H9 (cell line): ENCODE measurements around the gene CD244. TPM values are rescaled to one million over a fixed set of nuclear protein-coding genes. Genes with fewer than 3 reads are reported as not detected.

Experiments used
- DNase-seq: peaks from one replicate; pipeline ENCODE4 v3.0.0-alpha.2; 2017
- H2AFZ ChIP-seq: one replicate; pipeline ENCODE4 v1.6.1; 2013; ENCODE audit warnings: mild to moderate bottlenecking, low read length, control low read depth, moderate library complexity
- H2AK5ac ChIP-seq: 2 replicates; pipeline ENCODE4 v1.6.1; 2013; ENCODE audit warnings: low read length, control low read depth, mixed read lengths; ENCODE audit not compliant: insufficient read length
- H2BK120ac ChIP-seq: one replicate; pipeline ENCODE4 v1.6.1; 2013; ENCODE audit warnings: low read depth, mild to moderate bottlenecking, low read length, control low read depth, inconsistent platforms; ENCODE audit not compliant: poor library complexity, severe bottlenecking
- H2BK12ac ChIP-seq: 2 replicates; pipeline ENCODE4 v1.6.1; 2013; ENCODE audit warnings: low read length, control low read depth, mixed read lengths, low read depth; ENCODE audit not compliant: insufficient read length
- H2BK15ac ChIP-seq: 2 replicates; pipeline ENCODE4 v1.6.1; 2013; ENCODE audit warnings: low read depth, low read length, control low read depth
- H2BK20ac ChIP-seq: one replicate; pipeline ENCODE4 v1.6.1; 2013; ENCODE audit warnings: low read depth, mild to moderate bottlenecking, low read length, control low read depth, inconsistent platforms; ENCODE audit not compliant: poor library complexity, severe bottlenecking
- H2BK5ac ChIP-seq: 2 replicates; pipeline ENCODE4 v1.6.1; 2013; ENCODE audit warnings: low read length, control low read depth, mixed read lengths; ENCODE audit not compliant: insufficient read length
- H3K14ac ChIP-seq: 2 replicates; pipeline ENCODE4 v1.6.1; 2013; ENCODE audit warnings: low read length, control low read depth; ENCODE audit not compliant: insufficient read depth
- H3K18ac ChIP-seq: 2 replicates; pipeline ENCODE4 v1.6.1; 2013; ENCODE audit warnings: low read depth, mild to moderate bottlenecking, mixed read lengths, low read length, control low read depth; ENCODE audit not compliant: insufficient read length
- H3K23ac ChIP-seq: 2 replicates; pipeline ENCODE4 v1.6.1; 2013; ENCODE audit warnings: low read length, control low read depth, mixed read lengths, low read depth; ENCODE audit not compliant: insufficient read length
- H3K23me2 ChIP-seq: 2 replicates; pipeline ENCODE4 v1.6.1; 2013; ENCODE audit warnings: low read depth, mild to moderate bottlenecking, mixed read lengths, low read length, control low read depth; ENCODE audit not compliant: insufficient read length, poor library complexity, severe bottlenecking
- H3K27ac ChIP-seq: 2 replicates; pipeline ENCODE4 v1.5.1; 2013; ENCODE audit warnings: low read length, control low read depth, mixed read lengths, low read depth; ENCODE audit not compliant: insufficient read length
- H3K27me3 ChIP-seq: 2 replicates; pipeline ENCODE4 v1.6.1; 2013; ENCODE audit warnings: low read length, control low read depth, inconsistent platforms; ENCODE audit not compliant: insufficient read depth
- H3K4ac ChIP-seq: 2 replicates; pipeline ENCODE4 v1.6.1; 2013; ENCODE audit warnings: low read depth, mild to moderate bottlenecking, control low read depth, inconsistent platforms, low read length, moderate library complexity
- H3K4me1 ChIP-seq: 2 replicates; pipeline ENCODE4 v1.6.1; 2013; ENCODE audit warnings: low read length, control low read depth, inconsistent platforms; ENCODE audit not compliant: insufficient read depth
- H3K4me2 ChIP-seq: 2 replicates; pipeline ENCODE4 v1.6.1; 2013; ENCODE audit warnings: low read length, control low read depth, mixed read lengths; ENCODE audit not compliant: insufficient read length, insufficient read depth
- H3K56ac ChIP-seq: 2 replicates; pipeline ENCODE4 v1.6.1; 2013; ENCODE audit warnings: low read depth, mild to moderate bottlenecking, mixed read lengths, low read length, control low read depth; ENCODE audit not compliant: insufficient read length
- H3K79me1 ChIP-seq: 2 replicates; pipeline ENCODE4 v1.6.1; 2013; ENCODE audit warnings: low read depth, mild to moderate bottlenecking, moderate library complexity, low read length, control low read depth, inconsistent platforms; ENCODE audit not compliant: insufficient read depth, poor library complexity, severe bottlenecking
- H3K79me2 ChIP-seq: 2 replicates; pipeline ENCODE4 v1.6.1; 2013; ENCODE audit warnings: low read length, control low read depth, inconsistent platforms; ENCODE audit not compliant: insufficient read depth
- H3K9ac ChIP-seq: 2 replicates; pipeline ENCODE4 v1.6.1; 2013; ENCODE audit warnings: low read length, control low read depth, mixed read lengths; ENCODE audit not compliant: insufficient read length; ENCODE audit errors: extremely low read depth
- H3K9me3 ChIP-seq: one replicate; pipeline ENCODE4 v1.6.1; 2013; ENCODE audit warnings: low read depth, low read length, inconsistent platforms; ENCODE audit not compliant: control insufficient read depth
- H3T11ph ChIP-seq: one replicate; pipeline ENCODE4 v1.6.1; 2013; ENCODE audit warnings: mild to moderate bottlenecking, low read length, control low read depth, inconsistent platforms
- H4K20me1 ChIP-seq: one replicate; pipeline ENCODE4 v1.6.1; 2013; ENCODE audit not compliant: control insufficient read depth, insufficient read length, insufficient read depth
- H4K5ac ChIP-seq: 2 replicates; pipeline ENCODE4 v1.6.1; 2013; ENCODE audit warnings: low read depth, mild to moderate bottlenecking, mixed read lengths, low read length, control low read depth; ENCODE audit not compliant: insufficient read length
- H4K8ac ChIP-seq: replicated peaks from 2 replicates; pipeline ENCODE4 v1.6.1; 2013; ENCODE audit warnings: low read length, control low read depth, mixed read lengths, low read depth; ENCODE audit not compliant: insufficient read length
- H4K91ac ChIP-seq: 2 replicates; pipeline ENCODE4 v1.6.1; 2013; ENCODE audit warnings: low read depth, mild to moderate bottlenecking, moderate library complexity, mixed read lengths, low read length, control low read depth; ENCODE audit not compliant: insufficient read length
- H3K27ac Mint-ChIP-seq, 3 experiments: 2 replicates in 2 of 3; 3 replicates in 1 of 3; pipeline ENCODE4 v1.8.0; 2020 to 2021; ENCODE audit warnings: mixed read lengths in 3 of 3, mild to moderate bottlenecking in 1 of 3, moderate library complexity in 1 of 3
- H3K27me3 Mint-ChIP-seq: 2 replicates; pipeline ENCODE4 v1.8.0; 2021; ENCODE audit warnings: low read depth, mild to moderate bottlenecking, moderate library complexity, mixed read lengths
- H3K36me3 Mint-ChIP-seq, 3 experiments: 2 replicates in 2 of 3; 3 replicates in 1 of 3; pipeline ENCODE4 v1.8.0; 2020 to 2021; ENCODE audit warnings: low read depth in 3 of 3, mixed read lengths in 3 of 3; ENCODE audit not compliant: insufficient read depth in 1 of 3
- H3K4me1 Mint-ChIP-seq, 2 experiments: 2 replicates each; pipeline ENCODE4 v1.8.0; 2020; ENCODE audit warnings: mixed read lengths in 2 of 2
- H3K4me3 Mint-ChIP-seq, 2 experiments: 2 replicates in 1 of 2; 3 replicates in 1 of 2; pipeline ENCODE4 v1.8.0; 2020 to 2021; ENCODE audit warnings: mild to moderate bottlenecking in 2 of 2, mixed read lengths in 2 of 2, moderate library complexity in 1 of 2
- H3K9me3 Mint-ChIP-seq, 2 experiments: 2 replicates in 1 of 2; 3 replicates in 1 of 2; pipeline ENCODE4 v1.8.0; 2020; ENCODE audit warnings: mild to moderate bottlenecking in 2 of 2, mixed read lengths in 2 of 2, moderate library complexity in 1 of 2
- CTCF ChIP-seq: fragments of 200-600 bp; sonication (generic); conservative IDR thresholded peaks from 3 replicates; pipeline ENCODE4 v1.8.0; 2021; ENCODE audit warnings: antibody characterized with exemption, mild to moderate bottlenecking
- WGBS: extraction: QIAGEN DNeasy Blood & Tissue Kit; methylation state at CpG from one replicate; pipeline ENCODE4 v1.1.7; 2013; ENCODE audit warnings: missing lambda C conversion rate, low lambda C conversion rate, mixed read lengths; ENCODE audit not compliant: insufficient read length; ENCODE audit errors: extremely low coverage; 5-methylcytosine and 5-hydroxymethylcytosine counted together
- total RNA-seq: library from RNA; stranded (reverse); gene quantifications from 2 replicates; pipeline ENCODE4 v1.2.1, GENCODE V29; 2021

The CD244 gene
- total RNA-seq, 1 experiment from 2014 or later = not detected

- Histone ChIP-seq H3K4me1 (no peaks in the 10 kb centered on the region), H2AK5ac (no peak overlapping the region), H3K9me3 (no peaks in the 10 kb centered on the region), H2BK12ac (no peak overlapping the region), H3K14ac (no peak overlapping the region), H4K8ac (no peak overlapping the region), H3K27me3 (no peaks in the 10 kb centered on the region), H3K23ac (no peak overlapping the region), H2BK120ac (no peak overlapping the region), H3K9ac (no peak overlapping the region), H2BK5ac (no peak overlapping the region), H3K4me2 (no peak overlapping the region), H3K4ac (no peak overlapping the region), H3K18ac (no peak overlapping the region), H3K27ac (no peak overlapping the region), H3K56ac (no peak overlapping the region), H3T11ph (no peak overlapping the region), H2BK15ac (no peak overlapping the region), H4K5ac (no peak overlapping the region), H3K79me1 (no peaks in the 10 kb centered on the region), H4K91ac (no peak overlapping the region), H3K79me2 (no peaks in the 10 kb centered on the region), H3K23me2 (no peaks in the 10 kb centered on the region), H2AFZ (no peak overlapping the region), H2BK20ac (no peak overlapping the region), H4K20me1 (no peaks in the 10 kb centered on the region)
- no peak for DNase-seq
- Mint-ChIP-seq H3K27ac (no peak overlapping the region), H3K9me3 (no peaks in the 10 kb centered on the region; a peak in 1 of 5 replicates), H3K36me3 (no peaks in the 10 kb centered on the region), H3K27me3 (no peaks in the 10 kb centered on the region), H3K4me1 (peaks cover 10 to 11% of the 10 kb centered on the region in 2 experiments), H3K4me3 (no peak overlapping the region)
- TF ChIP-seq CTCF = no peak
- WGBS = no CpG with 5 or more reads among the region's 4 CpGs
Measured at GRCh38 chr1:160841079-160841478, 21.6 kb downstream of the CD244 start.
